Adrenal gland (tissue), 5 donors: ENCODE results near the gene INPP4B.

ENCODE experiments used
- CTCF ChIP-seq, 6 experiments: fragments of 450-650 bp in 4 of 6; fragments of 200-600 bp in 2 of 6; sonication (generic) in 1 of 6; IDR thresholded peaks; 1 replicate in 5 of 6; 2 replicates in 1 of 6; pipeline versions ENCODE4 v1.5.1 to v1.8.0; 2016 to 2021; ENCODE audit warnings: antibody characterized with exemption in 6 of 6, mild to moderate bottlenecking in 2 of 6, moderate library complexity in 1 of 6
- POLR2A ChIP-seq, 2 donors: fragments of 450-650 bp; IDR thresholded peaks; one replicate each; pipeline ENCODE4 v1.6.1; 2017; ENCODE audit warnings: antibody characterized with exemption in 2 of 2, mild to moderate bottlenecking in 2 of 2, moderate library complexity in 1 of 2
- donor health status: DM: no; HTN: no; CAD: no.

DNA sequence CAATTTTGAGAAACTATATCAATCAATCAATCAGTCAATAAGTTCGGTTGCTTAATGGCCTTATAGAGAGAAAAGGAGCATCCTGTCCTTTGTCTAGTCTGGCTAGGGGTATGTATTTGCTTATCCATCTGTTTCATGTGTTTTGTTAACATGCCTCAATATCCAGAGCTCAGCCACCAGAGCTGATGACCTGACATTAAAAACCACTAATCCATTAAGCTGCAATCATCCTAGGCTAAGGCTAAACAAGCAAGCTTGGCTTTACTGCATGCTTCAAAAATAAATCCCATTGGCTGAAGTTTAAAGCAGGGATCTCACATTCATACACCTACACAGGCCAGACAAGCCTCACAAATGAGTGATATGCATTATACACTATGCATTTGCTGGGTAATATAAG, 139.7 kb downstream of the INPP4B start:
- TF ChIP-seq POLR2A (IDR thresholded peaks at IDR 0.05) (no peak), CTCF (IDR thresholded peaks at IDR 0.05) (no peak)
